ENCODE data around the gene CACNA1S.

GRCh38 chr1:201089596-201089995 lies 22.6 kb downstream of the CACNA1S start:
- TF ChIP-seq, protein P1, sequence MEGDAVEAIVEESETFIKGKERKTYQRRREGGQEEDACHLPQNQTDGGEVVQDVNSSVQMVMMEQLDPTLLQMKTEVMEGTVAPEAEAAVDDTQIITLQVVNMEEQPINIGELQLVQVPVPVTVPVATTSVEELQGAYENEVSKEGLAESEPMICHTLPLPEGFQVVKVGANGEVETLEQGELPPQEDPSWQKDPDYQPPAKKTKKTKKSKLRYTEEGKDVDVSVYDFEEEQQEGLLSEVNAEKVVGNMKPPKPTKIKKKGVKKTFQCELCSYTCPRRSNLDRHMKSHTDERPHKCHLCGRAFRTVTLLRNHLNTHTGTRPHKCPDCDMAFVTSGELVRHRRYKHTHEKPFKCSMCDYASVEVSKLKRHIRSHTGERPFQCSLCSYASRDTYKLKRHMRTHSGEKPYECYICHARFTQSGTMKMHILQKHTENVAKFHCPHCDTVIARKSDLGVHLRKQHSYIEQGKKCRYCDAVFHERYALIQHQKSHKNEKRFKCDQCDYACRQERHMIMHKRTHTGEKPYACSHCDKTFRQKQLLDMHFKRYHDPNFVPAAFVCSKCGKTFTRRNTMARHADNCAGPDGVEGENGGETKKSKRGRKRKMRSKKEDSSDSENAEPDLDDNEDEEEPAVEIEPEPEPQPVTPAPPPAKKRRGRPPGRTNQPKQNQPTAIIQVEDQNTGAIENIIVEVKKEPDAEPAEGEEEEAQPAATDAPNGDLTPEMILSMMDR (IDR thresholded peaks at IDR 0.05), result no peak
- no peak for TF ChIP-seq POLR2AphosphoS5 (IDR thresholded peaks at IDR 0.05)
